OCI-M2 (cell line): ENCODE results near the gene EXOC4.

Experiments
- DNase-seq: peaks from one replicate; lab custom pipeline; 2025; ENCODE audit not compliant: unreplicated experiment; lab: John Stamatoyannopoulos, UW

The EXOC4 gene

DNA sequence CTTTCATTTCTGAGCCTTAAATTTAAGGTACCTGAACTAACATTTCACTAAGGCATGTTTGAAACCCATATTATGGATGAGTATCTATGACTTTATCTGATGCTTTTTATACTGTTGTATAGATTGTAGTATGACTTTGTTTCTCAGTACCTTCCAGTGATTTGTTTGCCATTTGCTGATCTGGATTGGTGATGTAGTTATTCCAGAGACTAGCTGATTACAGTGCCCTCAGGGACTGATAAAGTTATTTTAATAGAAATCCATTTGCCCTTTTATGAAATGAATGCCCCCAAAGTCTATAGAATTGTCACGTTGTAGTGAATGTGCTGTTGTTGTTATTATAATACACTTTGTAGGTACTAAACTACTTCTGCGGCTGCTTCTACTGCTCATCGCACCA, 488.8 kb downstream of the EXOC4 start:
- no peak for DNase-seq

DNA sequence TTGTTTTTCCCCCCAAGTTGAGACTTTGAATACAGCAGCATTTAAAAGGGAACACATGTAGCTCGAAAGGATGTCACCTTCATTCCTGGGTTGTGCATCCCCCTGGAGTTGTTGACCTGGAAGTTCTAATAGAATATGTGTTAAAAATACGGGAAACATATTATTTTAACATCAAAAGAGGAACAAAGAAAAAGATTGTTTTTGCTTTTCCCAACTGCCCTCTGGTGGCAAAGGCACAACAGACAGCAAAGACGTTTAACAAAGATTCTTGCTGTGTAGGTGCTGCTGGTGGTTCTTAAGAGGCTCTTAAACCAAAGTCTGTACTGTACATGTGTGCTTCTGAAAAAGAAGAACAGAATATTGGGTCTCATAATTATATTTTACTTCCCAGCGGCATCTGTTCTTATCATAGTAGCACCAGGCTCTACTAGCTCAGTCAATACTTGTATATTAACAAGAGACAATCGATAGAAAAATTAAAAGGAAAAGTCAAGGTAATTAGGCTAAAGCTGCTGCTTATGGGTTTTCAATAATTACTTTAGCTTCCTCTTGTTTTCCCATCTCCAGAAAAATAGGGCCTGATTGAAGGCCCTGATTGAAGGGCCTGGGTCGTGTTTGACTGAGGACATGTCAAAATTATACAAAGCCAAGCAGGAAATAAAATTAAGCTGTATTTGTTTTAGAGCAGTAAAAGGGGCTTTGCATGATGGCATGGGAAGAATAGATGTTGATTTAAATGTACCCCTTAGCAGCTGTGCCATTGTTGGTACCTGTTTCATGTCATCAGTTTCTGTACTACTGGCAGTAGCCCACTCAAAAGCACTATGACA, 490.0 kb downstream of the EXOC4 start:
- DNase-seq: no peak

DNA sequence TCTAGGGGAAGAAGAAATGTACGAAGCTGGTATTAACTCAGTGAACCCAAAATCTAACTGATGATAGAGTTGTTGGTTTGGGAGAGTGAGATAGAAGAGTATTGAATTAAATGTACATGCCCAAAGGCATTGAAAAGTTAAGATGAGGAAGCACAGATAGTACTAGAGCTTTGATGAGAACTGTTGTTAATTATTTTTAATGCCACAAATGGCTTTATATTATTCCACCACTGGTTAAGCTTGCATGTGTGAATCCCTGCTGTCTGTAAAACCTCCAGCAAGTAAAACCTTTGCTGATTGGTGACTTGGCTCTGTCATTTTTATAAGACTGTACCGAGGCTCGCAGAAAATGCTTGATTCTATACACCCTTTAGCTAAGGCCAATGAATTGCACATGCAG, 491.6 kb downstream of the EXOC4 start:
- DNase-seq: no peak

- DNase-seq: no peak
Observed at GRCh38 chr7:133746305-133746704, 493.4 kb downstream of the EXOC4 start.

DNA sequence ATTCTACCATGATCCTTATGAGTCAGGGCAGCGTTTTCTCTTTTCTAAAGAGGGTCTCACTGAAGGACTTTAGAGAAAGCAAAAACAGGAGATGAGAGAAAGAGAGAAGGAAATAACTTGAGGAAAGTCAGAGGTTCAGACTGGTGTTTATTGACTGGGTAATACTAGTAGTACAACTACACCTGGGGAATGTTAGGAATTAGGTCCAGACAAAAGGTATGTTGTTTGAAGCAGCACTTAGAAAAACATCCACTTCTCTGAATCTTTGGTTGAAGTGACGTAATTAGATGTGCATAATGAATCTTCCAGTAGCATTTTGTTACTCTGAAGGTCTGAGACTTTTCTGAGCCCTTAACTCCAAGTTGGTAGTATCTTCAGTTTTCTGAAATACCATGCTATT, 494.0 kb downstream of the EXOC4 start:
- DNase-seq: no peak

- no peak for DNase-seq
Observed at GRCh38 chr7:133748443-133749407, 495.8 kb downstream of the EXOC4 start.

DNA sequence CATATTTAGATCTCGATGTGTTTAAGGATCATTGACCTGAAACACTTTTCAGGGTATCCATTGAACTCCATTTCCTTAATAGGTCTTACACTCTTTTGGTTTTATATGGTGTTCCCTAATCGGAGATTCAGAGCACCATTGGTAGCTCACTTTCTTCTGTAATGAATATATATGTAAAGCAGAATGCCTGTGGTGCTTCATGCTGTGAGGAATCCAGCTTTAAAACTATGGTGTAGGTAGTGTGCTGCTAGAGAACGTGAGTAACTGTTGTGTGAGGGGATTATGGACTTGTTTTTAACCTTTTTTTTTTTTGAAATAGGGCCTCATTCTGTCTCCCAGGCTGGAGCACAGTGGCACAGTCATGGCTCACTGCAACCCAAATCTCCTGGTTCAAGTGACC, 497.4 kb downstream of the EXOC4 start:
- no peak for DNase-seq

GRCh38 chr7:133751079-133751478, 498.2 kb downstream of the EXOC4 start:
- no peak for DNase-seq

DNA sequence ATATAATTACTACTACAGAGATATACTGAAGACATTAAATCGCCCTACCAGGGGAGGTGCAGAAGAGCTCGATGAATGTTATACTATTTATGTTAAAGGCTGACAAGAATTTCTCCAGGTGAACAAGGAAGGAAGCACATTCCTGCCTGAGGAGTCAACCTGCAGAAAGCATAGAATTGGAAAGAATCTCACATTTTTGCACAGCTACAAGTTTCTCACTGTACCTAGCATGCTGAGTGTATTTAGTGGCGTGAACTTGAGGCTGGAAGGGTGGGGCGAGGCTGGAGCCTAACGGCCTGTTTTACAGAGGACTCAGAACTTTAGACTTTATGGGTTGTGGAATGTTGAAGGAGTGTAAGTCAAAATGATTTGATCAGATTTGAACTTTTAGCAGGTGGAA, 500.6 kb downstream of the EXOC4 start:
- no peak for DNase-seq

DNA sequence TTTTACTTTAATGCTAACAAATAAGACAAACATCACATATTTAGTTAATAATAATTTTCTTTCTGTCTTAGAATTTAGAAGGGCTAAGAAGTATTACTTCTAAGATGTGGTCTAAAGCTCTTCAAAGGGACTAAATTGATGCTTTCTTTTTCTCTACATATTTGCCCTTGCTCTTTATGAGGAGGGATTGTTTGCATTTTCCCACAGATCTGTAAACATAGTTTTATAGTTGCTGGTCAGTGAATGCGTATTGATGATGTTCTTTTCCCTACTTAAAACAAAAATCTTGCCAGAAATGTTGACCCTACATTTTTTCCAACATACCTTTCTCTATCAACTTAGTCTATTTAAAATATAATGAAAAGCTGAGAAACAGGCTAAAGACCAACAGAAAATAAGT, 501.8 kb downstream of the EXOC4 start:
- no peak for DNase-seq

- DNase-seq: no peak
Observed at GRCh38 chr7:133755901-133756300, 503.0 kb downstream of the EXOC4 start.

DNA sequence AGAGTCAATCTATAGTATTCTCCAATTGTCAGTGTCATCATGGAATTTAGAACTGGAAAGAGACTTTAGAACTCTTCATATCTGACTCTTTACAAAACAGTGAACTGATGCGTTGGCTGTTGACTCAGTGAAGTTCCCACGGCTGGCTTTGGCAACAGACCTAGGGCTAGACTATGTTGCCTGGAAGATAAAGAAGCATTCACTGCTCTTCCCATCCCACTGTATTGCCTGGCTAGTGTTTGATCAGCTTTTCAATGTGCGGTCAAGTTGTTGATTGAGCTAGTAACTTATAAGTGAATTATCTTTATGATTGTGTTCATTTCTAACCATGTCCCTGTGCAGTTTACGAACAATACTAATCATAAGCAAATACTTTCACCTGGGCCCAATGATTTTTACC, 508.6 kb downstream of the EXOC4 start:
- no peak for DNase-seq

GRCh38 chr7:133763076-133763640, 510.3 kb downstream of the EXOC4 start:
- DNase-seq: no peak

DNA sequence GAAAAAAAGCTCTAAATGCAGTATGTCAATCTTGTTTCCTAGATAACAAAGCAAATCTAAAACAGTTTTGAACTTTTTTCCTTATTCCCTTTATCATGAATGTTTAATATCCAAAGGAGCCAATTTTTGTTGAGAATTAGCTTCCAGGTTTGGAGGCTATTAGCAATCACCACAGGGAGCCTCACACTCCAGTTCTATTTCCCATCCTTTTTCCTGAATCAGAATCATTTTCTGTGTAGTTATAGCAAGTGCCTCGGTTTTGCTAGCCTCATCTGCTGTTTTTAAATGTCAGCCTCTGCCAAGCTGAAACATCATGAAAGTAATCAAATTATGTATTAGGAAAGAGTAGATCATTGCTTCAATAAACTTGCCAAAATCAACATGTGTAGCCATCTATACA, 516.8 kb downstream of the EXOC4 start:
- DNase-seq: no peak

DNA sequence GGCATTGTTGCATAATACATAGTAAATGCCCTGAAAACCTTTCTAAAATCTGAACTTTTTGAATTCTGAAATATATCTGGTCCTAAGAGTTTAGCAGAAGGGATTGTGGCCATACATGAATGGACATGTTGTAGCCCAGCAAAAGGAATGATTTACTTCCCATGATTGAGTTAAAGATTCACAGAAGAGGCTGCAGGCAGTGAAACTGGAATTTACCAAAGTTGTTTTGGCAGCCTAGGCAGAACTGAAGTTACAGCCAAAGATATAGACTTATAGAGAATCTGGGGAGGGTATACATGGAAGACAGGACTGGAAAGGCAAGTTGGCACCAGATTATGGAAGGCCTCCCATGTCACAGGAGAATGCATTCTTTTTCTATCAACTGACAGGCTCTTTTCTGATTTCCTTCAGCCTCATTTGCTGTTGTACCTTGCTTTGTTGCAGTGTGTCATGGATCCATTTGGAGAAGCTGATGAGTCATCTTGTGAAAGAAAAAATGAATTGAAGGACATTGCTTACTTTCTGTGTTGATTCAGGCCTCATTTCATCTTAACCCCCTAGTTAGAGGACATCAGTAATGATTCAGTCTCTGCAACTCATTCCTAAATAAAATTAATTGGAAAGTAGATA, 518.1 kb downstream of the EXOC4 start:
- no peak for DNase-seq

GRCh38 chr7:133771788-133772419, 519.0 kb downstream of the EXOC4 start:
- no peak for DNase-seq

GRCh38 chr7:133773601-133774000, 520.7 kb downstream of the EXOC4 start:
- DNase-seq: no peak

GRCh38 chr7:133775201-133775600, 522.3 kb downstream of the EXOC4 start:
- no peak for DNase-seq

DNA sequence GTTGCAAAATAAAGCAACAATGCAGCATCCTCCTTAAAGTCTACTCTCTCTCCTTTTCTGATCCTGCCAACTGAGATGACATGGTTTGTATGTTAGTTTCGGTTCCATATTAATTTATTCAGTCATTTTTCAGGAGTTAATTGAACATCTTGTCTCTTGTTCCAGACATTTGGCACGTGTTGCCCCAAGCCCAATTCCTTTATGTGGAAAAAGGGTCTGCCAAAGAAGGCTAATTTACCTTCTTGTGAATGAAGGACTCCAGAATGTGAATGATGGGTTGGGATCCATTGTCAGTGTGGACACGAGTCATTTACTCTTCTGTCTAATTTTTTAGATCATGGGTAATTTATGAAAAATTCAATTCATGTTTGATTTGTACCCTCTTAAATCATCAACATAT, 523.4 kb downstream of the EXOC4 start:
- DNase-seq: no peak

DNA sequence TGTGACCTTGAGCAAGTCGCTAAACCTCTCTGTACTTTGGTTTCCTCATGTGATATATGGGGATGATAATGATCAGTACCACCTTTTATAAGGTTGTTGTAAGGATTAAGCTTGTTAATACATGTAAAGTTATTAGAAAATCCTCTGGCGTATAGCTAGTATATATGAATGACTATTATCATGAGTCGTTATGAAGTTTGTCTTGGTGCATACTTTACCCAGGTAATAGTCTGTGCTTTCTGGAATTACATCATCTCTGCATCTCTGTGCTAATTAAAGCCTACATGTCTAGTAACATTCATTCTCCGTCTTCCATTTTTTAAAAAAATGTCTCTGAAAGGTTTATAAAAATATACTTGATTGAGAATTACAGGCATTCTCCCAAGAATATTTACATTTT, 524.8 kb downstream of the EXOC4 start:
- no peak for DNase-seq

DNA sequence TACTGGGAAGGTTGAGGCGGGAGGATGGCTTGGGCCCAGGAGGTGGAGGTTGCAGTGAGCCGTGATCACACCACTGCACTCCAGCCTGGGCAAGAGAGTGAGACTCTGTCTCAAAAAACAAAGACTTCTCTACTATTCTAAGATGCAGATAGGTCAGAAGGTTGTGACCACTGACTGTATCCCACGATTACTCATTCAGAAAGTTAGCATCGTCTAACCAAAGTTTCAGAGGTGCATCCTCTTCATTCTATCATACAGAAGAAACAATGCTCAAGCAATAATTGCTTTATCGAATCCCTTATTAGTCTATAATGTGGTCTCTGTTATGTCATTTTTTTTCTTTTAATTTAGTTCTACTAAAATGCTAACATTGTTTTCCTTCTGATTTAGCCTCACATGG, 525.6 kb downstream of the EXOC4 start:
- no peak for DNase-seq
